ENCODE data around the gene CLRN1.

GRCh38 chr3:150989208-150989607 lies 16.7 kb upstream of the CLRN1 start:
- TF ChIP-seq CTCF (IDR thresholded peaks at IDR 0.05) (no peak), POLR2A (IDR thresholded peaks at IDR 0.05) (no peak)
